ENCODE results near the gene UBE2R2. TPM values are rescaled to one million over a fixed set of nuclear protein-coding genes. Genes with fewer than 3 reads are reported as not detected.

Gene UBE2R2
- total and polyA plus RNA-seq, 10 of the 15 experiments (the other 5 are each of a cell fraction or from before 2014, with no cell fraction given), result 7.2 to 32.8 (median 17.2) TPM

- SMC1A ChIA-PET (ENCODE audit: uncharacterized antibody, unreplicated experiment), result interaction anchor here (0.7 to 4.7 kb wide), 18 partner anchors 11 to 564 kb away, joined by 3 to 77 read pairs (median 6); no protein-coding TSS in a partner anchor
- in situ Hi-C loops (cut with MboI), result no loop called here
- Histone ChIP-seq H3K27ac (ENCODE audit: control insufficient read depth, insufficient read depth) (peak overlapping the region; percentile 9; the same call in 1 of the 2 replicates), H3K9ac (ENCODE audit: control insufficient read depth, insufficient read depth, low read length) (no peak overlapping the region), H3K79me2 (ENCODE audit: control insufficient read depth, insufficient read depth, low read length) (peaks cover 19% of the 10 kb centered on the region), H3K4me3 (no peak overlapping the region), H3K36me3 (ENCODE audit: control insufficient read depth in 2 of 2, insufficient read depth in 2 of 2, low read length in 1 of 2) (no peaks in the 10 kb centered on the region), H3K27me3 (replicated peaks in 1 of 2; ENCODE audit: control insufficient read depth in 2 of 2, insufficient read depth in 2 of 2, low read length in 1 of 2) (no peaks in the 10 kb centered on the region), H3K4me1 (ENCODE audit: control insufficient read depth, insufficient read depth, low read length) (peaks cover 11% of the 10 kb centered on the region), H3K4me2 (ENCODE audit: control insufficient read depth, insufficient read depth) (peak overlapping the region; percentile 44; the same call in 1 of the 2 replicates), H2AFZ (ENCODE audit: control insufficient read depth, low read depth, low read length) (peak overlapping the region; percentile 85), H4K20me1 (ENCODE audit: control insufficient read depth, insufficient read depth) (no peaks in the 10 kb centered on the region), H3K9me3 (replicated peaks; ENCODE audit: control insufficient read depth, insufficient read depth, low read length) (no peaks in the 10 kb centered on the region)
- no peak for DNase-seq (ENCODE audit: low read depth, low spot score)
- peak; percentile 14 for ATAC-seq
- POLR2A ChIA-PET, result interaction anchor here (0.6 to 1.4 kb wide), 8 partner anchors 9 to 428 kb away, joined by 3 to 8 read pairs (median 4); no protein-coding TSS in a partner anchor
- CTCF ChIA-PET, result interaction anchor here (0.6 to 6.5 kb wide), 46 partner anchors 9 to 564 kb away, joined by 3 to 128 read pairs (median 4); no protein-coding TSS in a partner anchor
- BruUV-seq (replicated peaks), result no TSS peak
- FAIRE-seq, result no peak
- intact Hi-C loops (cut with micrococcal nuclease; ENCODE audit: unreplicated experiment), result loop anchor here (1.0 kb wide), 1 partner anchor 38 kb away; no protein-coding TSS in a partner anchor
- 48% methylated on average over 8 of the region's 8 CpGs for WGBS (ENCODE audit: insufficient coverage, insufficient replicate concordance, low lambda C conversion rate, missing lambda C conversion rate)
- RAD21 ChIA-PET (ENCODE audit: unreplicated experiment), result interaction anchor here (0.7 to 5.2 kb wide), 19 partner anchors 9 to 450 kb away, joined by 3 to 66 read pairs (median 4); partner anchors contain the start of gene AQP3
- no peak for TF ChIP-seq POU2F2 (IDR thresholded peaks at IDR 0.05; ENCODE audit: borderline replicate concordance, low read depth, low read length)
- no peak for TF ChIP-seq TCF7 (IDR thresholded peaks at IDR 0.05; ENCODE audit: borderline replicate concordance)
- TF ChIP-seq FOS (IDR thresholded peaks at IDR 0.05; ENCODE audit: borderline replicate concordance, extremely low read depth, insufficient read length), result no peak
- no peak for TF ChIP-seq ATF7 (IDR thresholded peaks at IDR 0.05; ENCODE audit: low read depth)
- TF ChIP-seq BHLHE40 (IDR thresholded peaks at IDR 0.05; ENCODE audit: borderline replicate concordance in 1 of 2, low read depth in 2 of 2, low read length in 1 of 2), result no peak
- no peak for TF ChIP-seq CEBPB (IDR thresholded peaks at IDR 0.05; ENCODE audit: borderline replicate concordance in 1 of 2, low read depth in 2 of 2, low read length in 2 of 2)
- peak; percentile 49 to 54 (median 50); a peak in 4 of 6 replicates for TF ChIP-seq CTCF (IDR thresholded peaks at IDR 0.05 in 2 of 3, conservative IDR thresholded peaks at IDR 0.05 in 1 of 3; ENCODE audit: control insufficient read depth in 2 of 3, extremely low read depth in 1 of 3, insufficient read depth in 1 of 3, low read depth in 3 of 3, low read length in 3 of 3)
- peak; percentile 63 for TF ChIP-seq RELB (IDR thresholded peaks at IDR 0.05; ENCODE audit: low read depth)
- TF ChIP-seq YBX1 (IDR thresholded peaks at IDR 0.05), result no peak
- no peak for TF ChIP-seq CREB1 (IDR thresholded peaks at IDR 0.05; ENCODE audit: low read depth)
- no peak for TF ChIP-seq NRF1 (conservative IDR thresholded peaks at IDR 0.05; ENCODE audit: low read depth, low read length)
- no peak for TF ChIP-seq SIX5 (IDR thresholded peaks at IDR 0.05; ENCODE audit: low read depth, low read length, severe bottlenecking)
- no peak for TF ChIP-seq ZSCAN29 (IDR thresholded peaks at IDR 0.05)
- TF ChIP-seq ZNF384 (IDR thresholded peaks at IDR 0.05; ENCODE audit: borderline replicate concordance, low read depth, low read length), result peak; percentile 64; the same call in 1 of the 2 replicates
- no peak for TF ChIP-seq POLR2AphosphoS2 (IDR thresholded peaks at IDR 0.05; ENCODE audit: low read depth, low read length)
- TF ChIP-seq RBBP5 (conservative IDR thresholded peaks at IDR 0.05), result no peak
- no peak for TF ChIP-seq IRF4 (IDR thresholded peaks at IDR 0.05; ENCODE audit: low read depth, low read length)
- TF ChIP-seq MEF2B (IDR thresholded peaks at IDR 0.05; ENCODE audit: partially characterized antibody, poor library complexity, severe bottlenecking), result peak; percentile 21
- TF ChIP-seq KAT2A (conservative IDR thresholded peaks at IDR 0.05; ENCODE audit: control insufficient read depth, low read depth, low read length), result no peak
- TF ChIP-seq POLR2AphosphoS5 (IDR thresholded peaks at IDR 0.05; ENCODE audit: low read length), result no peak
Measured at GRCh38 chr9:33813712-33814641, 3.0 kb upstream of the UBE2R2 start.

All from GM12878 (cell line).